Cortex of kidney (tissue), 1 donor: ENCODE results near the gene VSTM2B.
"Not testable (repeated sequence)": the region's sequence is repeated elsewhere in the genome, so short reads cannot be mapped to it uniquely, and the experiment has no call there.

Experiments
- DNase-seq: peaks from one replicate; lab custom pipeline; 2025; lab: John Stamatoyannopoulos, UW

Gene VSTM2B

GRCh38 chr19:29525901-29526729 lies at the start of gene VSTM2B:
Gene VSTM2B (plus strand): TSS chr19:29525994. CDS start chr19:29526584, 590 bp downstream.
- no peak for DNase-seq

- DNase-seq, result no peak
Measured at GRCh38 chr19:29476528-29476927, 49.3 kb upstream of the VSTM2B start.

- no peak for DNase-seq
Measured at GRCh38 chr19:29477831-29478577, 47.8 kb upstream of the VSTM2B start.

- no peak for DNase-seq
Measured at GRCh38 chr19:29478578-29479565, 46.9 kb upstream of the VSTM2B start.

- no peak for DNase-seq
Measured at GRCh38 chr19:29479941-29480340, 45.9 kb upstream of the VSTM2B start.

- no peak for DNase-seq
Measured at GRCh38 chr19:29480507-29480906, 45.3 kb upstream of the VSTM2B start.

- DNase-seq, result no peak
Measured at GRCh38 chr19:29482855-29483640, 42.7 kb upstream of the VSTM2B start.

- DNase-seq, result no peak
Measured at GRCh38 chr19:29483641-29483920, 42.2 kb upstream of the VSTM2B start.

GRCh38 chr19:29483944-29484581 lies 41.7 kb upstream of the VSTM2B start:
- no peak for DNase-seq

GRCh38 chr19:29484876-29485275 lies 40.9 kb upstream of the VSTM2B start:
- DNase-seq, result no peak

GRCh38 chr19:29485293-29485692 lies 40.5 kb upstream of the VSTM2B start:
- no peak for DNase-seq

- not testable (repeated sequence) for DNase-seq
Measured at GRCh38 chr19:29486961-29487360, 38.8 kb upstream of the VSTM2B start.

- no peak for DNase-seq
Measured at GRCh38 chr19:29487432-29487831, 38.4 kb upstream of the VSTM2B start.

- no peak for DNase-seq
Measured at GRCh38 chr19:29488316-29488715, 37.5 kb upstream of the VSTM2B start.

GRCh38 chr19:29489172-29489951 lies 36.4 kb upstream of the VSTM2B start:
- DNase-seq, result no peak

- DNase-seq, result no peak
Measured at GRCh38 chr19:29491491-29491890, 34.3 kb upstream of the VSTM2B start.

GRCh38 chr19:29491995-29492577 lies 33.7 kb upstream of the VSTM2B start:
- no peak for DNase-seq

- DNase-seq, result no peak
Measured at GRCh38 chr19:29492769-29493168, 33.0 kb upstream of the VSTM2B start.

GRCh38 chr19:29495091-29495490 lies 30.7 kb upstream of the VSTM2B start:
- DNase-seq, result no peak
